ENCODE measurements around the gene GSK3B.

The GSK3B gene

GRCh38 chr3:120098710-120099109, 4.5 kb upstream of the GSK3B start:
- DNase-seq (ENCODE audit: low read depth in 1 of 2, low spot score in 1 of 2) = no peak

GRCh38 chr3:120095979-120096426, 1.8 kb upstream of the GSK3B start:
- DNase-seq (ENCODE audit: low read depth in 1 of 2, low spot score in 1 of 2) = no peak

DNA sequence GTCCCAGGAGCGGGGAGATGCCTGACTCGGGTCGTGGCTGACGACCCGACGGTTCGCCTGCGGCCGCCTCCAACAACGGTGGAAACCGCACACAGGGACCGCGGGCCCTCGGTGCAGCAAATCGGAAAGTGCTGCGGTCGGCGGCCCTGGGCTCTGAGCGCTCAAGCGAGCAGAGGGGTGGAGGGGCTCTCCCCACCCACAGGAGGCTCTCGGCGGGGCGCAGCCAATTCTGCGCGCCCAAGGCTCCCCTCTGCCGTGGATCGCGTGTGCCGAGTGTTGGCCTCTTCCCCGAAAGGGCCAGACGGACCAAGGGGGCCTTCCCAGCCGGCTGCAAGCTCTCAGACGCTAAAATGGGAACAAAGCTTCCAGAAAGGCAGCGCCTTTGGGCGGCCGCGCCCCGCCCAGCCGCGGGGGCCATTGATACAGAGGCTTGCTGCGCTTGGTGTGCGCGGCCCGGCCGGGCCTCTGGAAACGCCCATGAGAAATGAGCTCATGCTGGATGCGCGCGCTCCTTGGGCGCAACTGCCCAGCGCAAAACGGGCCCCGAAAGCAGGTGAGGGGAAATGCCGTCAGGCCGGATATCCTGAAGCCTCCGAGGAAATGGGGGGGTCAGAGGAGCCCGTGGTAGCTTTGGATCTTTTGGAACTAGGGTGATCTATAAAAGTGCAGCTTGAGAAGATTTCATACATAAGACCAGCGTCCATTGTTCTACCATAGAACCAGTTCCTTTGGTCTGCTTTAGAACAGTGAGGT, 1.2 kb upstream of the GSK3B start:
- DNase-seq (ENCODE audit: low read depth in 1 of 2, low spot score in 1 of 2) = peak; percentile 62 to 71

GRCh38 chr3:120094776-120095225, 554 bp upstream of the GSK3B start:
- peak in 1 of 2 donors; percentile 96 for DNase-seq (ENCODE audit: low read depth in 1 of 2, low spot score in 1 of 2)

- no peak for DNase-seq (ENCODE audit: low read depth in 1 of 2, low spot score in 1 of 2)
Observed at GRCh38 chr3:120093119-120093910, 932 bp downstream of the GSK3B start.

GRCh38 chr3:120092474-120092873, 1.8 kb downstream of the GSK3B start:
- no peak for DNase-seq (ENCODE audit: low read depth in 1 of 2, low spot score in 1 of 2)

GRCh38 chr3:120090422-120090821, 3.8 kb downstream of the GSK3B start:
- no peak for DNase-seq (ENCODE audit: low read depth in 1 of 2, low spot score in 1 of 2)

- no peak for DNase-seq (ENCODE audit: low read depth in 1 of 2, low spot score in 1 of 2)
Observed at GRCh38 chr3:120089089-120089488, 5.2 kb downstream of the GSK3B start.

DNA sequence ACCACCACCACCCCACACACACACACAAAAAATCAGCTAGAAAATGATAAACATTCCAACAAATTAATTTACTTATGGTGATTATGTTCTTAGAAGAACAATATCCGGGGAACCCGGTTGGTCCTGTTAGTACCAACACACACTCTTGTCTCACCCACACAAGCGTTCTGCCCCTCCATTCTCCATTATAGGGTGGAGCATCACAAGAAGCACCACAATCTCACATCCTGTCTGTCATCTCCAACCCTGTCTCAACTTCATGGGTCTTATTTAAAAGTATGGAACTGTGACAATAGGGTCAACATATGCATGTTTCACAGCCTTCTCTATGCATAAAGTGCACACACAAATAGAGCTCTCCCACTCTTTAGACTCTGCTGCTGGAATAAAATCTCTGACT, 5.6 kb downstream of the GSK3B start:
- DNase-seq (ENCODE audit: low read depth in 1 of 2, low spot score in 1 of 2) = no peak

GRCh38 chr3:120081719-120082118, 12.5 kb downstream of the GSK3B start:
- no peak for DNase-seq (ENCODE audit: low read depth in 1 of 2, low spot score in 1 of 2)

GRCh38 chr3:120080836-120081235, 13.4 kb downstream of the GSK3B start:
- DNase-seq (ENCODE audit: low read depth in 1 of 2, low spot score in 1 of 2) = no peak

DNA sequence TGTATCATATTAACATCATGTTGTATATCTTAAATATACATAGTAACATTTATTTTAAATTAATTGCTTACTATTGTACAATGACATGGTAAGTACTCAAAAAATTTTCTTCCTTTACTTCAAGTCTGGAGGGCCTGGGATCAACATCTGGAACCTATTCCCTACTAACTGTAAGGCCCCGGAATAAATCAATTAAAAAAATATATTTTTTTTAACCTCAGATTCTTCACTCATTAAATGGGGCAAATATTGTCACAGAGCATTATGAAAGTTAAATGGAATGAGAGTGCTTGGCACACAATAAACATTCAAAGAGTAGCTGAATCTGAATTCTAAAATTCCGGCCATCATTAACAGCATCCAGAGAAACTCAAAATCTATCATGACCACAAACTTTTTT, 16.5 kb downstream of the GSK3B start:
- DNase-seq (ENCODE audit: low read depth in 1 of 2, low spot score in 1 of 2) = no peak

- DNase-seq (ENCODE audit: low read depth in 1 of 2, low spot score in 1 of 2) = no peak
Observed at GRCh38 chr3:120072867-120073525, 21.3 kb downstream of the GSK3B start.

GRCh38 chr3:120071259-120071658, 23.0 kb downstream of the GSK3B start:
- DNase-seq (ENCODE audit: low read depth in 1 of 2, low spot score in 1 of 2) = no peak

DNA sequence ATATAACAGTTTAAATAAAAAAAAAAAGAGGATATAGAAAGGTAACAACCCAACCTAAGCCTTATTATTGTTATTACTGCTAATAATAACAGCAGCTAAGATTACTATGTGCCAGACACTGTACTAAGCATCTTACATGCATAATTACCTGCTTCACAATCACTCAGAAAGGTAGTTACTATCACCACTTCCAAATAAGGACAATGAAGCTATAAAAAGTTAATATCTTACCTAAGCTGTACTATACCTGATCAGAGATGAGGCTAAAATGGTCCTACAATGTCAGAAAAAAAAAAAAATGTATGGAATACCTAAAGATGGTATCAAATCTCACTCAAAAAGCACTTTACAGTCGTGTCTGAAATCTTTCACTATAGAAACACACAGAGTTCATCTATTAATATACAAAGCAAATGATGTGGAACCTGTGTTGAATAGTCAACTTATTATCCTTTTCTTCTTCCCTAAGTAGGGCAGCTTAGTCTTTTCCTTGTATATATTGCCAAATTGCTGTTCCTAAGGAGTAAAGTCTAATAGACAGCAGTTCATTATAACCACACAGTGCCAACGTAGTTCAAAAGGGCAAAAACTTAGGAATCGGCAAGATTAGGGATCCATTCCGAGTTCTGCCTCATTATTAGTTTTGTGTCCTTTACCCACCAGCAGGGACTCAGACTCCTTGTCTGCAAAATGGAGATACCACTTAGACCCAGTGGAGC, 23.8 kb downstream of the GSK3B start:
- DNase-seq (ENCODE audit: low read depth in 1 of 2, low spot score in 1 of 2) = no peak

GRCh38 chr3:120067083-120067482, 27.2 kb downstream of the GSK3B start:
- DNase-seq (ENCODE audit: low read depth in 1 of 2, low spot score in 1 of 2) = no peak

- DNase-seq (ENCODE audit: low read depth in 1 of 2, low spot score in 1 of 2) = no peak
Observed at GRCh38 chr3:120066634-120067033, 27.6 kb downstream of the GSK3B start.

DNA sequence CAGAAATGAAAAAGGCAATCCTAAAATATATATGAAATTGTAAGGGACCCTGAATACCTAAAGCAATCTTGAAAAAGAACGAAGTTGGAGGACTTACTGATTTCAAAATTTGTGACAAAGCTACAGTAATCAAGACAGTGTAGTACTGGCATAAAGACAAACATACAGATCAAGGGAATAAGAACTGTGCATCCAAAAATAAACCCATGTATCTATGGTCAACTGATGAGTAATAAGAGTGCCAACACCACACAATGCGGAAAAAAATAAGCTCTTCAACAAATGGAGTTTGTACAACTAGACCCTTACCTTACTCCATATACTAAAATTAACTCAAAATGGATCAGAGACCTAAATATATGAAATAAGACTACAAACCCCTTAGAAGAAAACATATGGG, 29.6 kb downstream of the GSK3B start:
- no peak for DNase-seq (ENCODE audit: low read depth in 1 of 2, low spot score in 1 of 2)

DNA sequence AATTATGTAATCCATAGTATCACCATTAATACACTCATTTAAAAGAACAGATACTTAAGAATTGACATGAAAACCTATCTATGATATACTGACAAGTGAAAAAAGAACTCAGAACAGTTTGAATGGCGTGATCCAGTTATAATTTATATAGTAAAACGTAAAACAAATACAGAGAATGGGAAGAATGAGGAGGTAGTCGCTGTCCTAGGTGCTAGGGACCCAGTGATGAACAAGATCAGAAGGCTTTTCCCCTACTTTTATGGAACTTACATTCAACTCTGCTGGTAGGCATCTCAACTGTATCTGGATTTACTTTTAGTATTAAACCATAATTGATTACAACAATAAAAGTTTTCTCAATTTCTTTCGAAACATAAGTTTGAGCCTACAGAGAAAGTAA, 31.8 kb downstream of the GSK3B start:
- DNase-seq (ENCODE audit: low read depth in 1 of 2, low spot score in 1 of 2) = no peak

- DNase-seq (ENCODE audit: low read depth in 1 of 2, low spot score in 1 of 2) = no peak
Observed at GRCh38 chr3:120059081-120059864, 35.0 kb downstream of the GSK3B start.

Data from activated T-helper 1 cell treated with anti-CD3 and anti-CD28 coated beads, Interleukin-2, amount 50 U/mL, for 16 hours (primary cell).